WERI-Rb-1 (cell line): ENCODE data around the gene CD4.

ENCODE experiments used
- DNase-seq: peaks from one replicate; pipeline ENCODE4 v3.0.0-alpha.2; 2020
- H3K27ac ChIP-seq: fragments of 250-450 bp; sonication (Bioruptor Pico); 2 replicates; pipeline ENCODE4 v1.5.1; 2020; ENCODE audit warnings: mild to moderate bottlenecking, moderate library complexity
- H3K27me3 ChIP-seq: fragments of 250-450 bp; sonication (Bioruptor Pico); 2 replicates; pipeline ENCODE4 v1.5.1; 2021; ENCODE audit warnings: mild to moderate bottlenecking, low read depth, moderate library complexity; ENCODE audit not compliant: insufficient read depth, severe bottlenecking
- H3K36me3 ChIP-seq: fragments of 250-450 bp; sonication (Bioruptor Pico); 2 replicates; pipeline ENCODE4 v1.5.1; 2020; ENCODE audit warnings: mild to moderate bottlenecking, moderate library complexity
- H3K4me3 ChIP-seq: 2 replicates; pipeline ENCODE4 v1.5.1; 2011; ENCODE audit warnings: low read depth, mild to moderate bottlenecking, control low read depth, low read length
- H3K9me3 ChIP-seq: fragments of 250-450 bp; sonication (Bioruptor Pico); 2 replicates; pipeline ENCODE4 v1.5.1; 2021; ENCODE audit warnings: mild to moderate bottlenecking, moderate library complexity; ENCODE audit not compliant: severe bottlenecking
- CTCF ChIP-seq: IDR thresholded peaks from 2 replicates; pipeline ENCODE4 v1.5.1; 2011; ENCODE audit warnings: low read depth, mild to moderate bottlenecking, control low read depth, inconsistent platforms, low read length

CD4 gene

GRCh38 chr12:6763380-6763779 lies 25.9 kb upstream of the CD4 start:
- no peak for TF ChIP-seq CTCF
- Histone ChIP-seq H3K27me3 (no peaks in the 10 kb centered on the region), H3K27ac (peak overlapping the region; percentile 84), H3K9me3 (no peaks in the 10 kb centered on the region), H3K36me3 (peaks cover 13% of the 10 kb centered on the region), H3K4me3 (no peak overlapping the region)
- no peak for DNase-seq

- no peaks in the 10 kb centered on the region for H3K9me3 ChIP-seq
- DNase-seq = peak; percentile 99
- H3K36me3 ChIP-seq = peaks cover 14% of the 10 kb centered on the region
- H3K27me3 ChIP-seq = no peaks in the 10 kb centered on the region
- TF ChIP-seq CTCF = no peak
- H3K4me3 ChIP-seq = peak overlapping the region; percentile 15
- H3K27ac ChIP-seq = peak overlapping the region; percentile 96
Measured at GRCh38 chr12:6764011-6764828, 25.1 kb upstream of the CD4 start.

GRCh38 chr12:6765048-6765633 lies 24.2 kb upstream of the CD4 start:
- no peaks in the 10 kb centered on the region for H3K9me3 ChIP-seq
- peaks cover 23% of the 10 kb centered on the region for H3K36me3 ChIP-seq
- peak overlapping the region; percentile 45 for H3K4me3 ChIP-seq
- peak overlapping the region; percentile 96 for H3K27ac ChIP-seq
- no peak for TF ChIP-seq CTCF
- DNase-seq = no peak
- H3K27me3 ChIP-seq = no peaks in the 10 kb centered on the region

GRCh38 chr12:6765634-6766581 lies 23.4 kb upstream of the CD4 start, which contains the start of gene PTMS:
TSS of gene PTMS (plus strand) at chr12:6766363. CDS start at chr12:6766706, 343 bp downstream.
- H3K36me3 ChIP-seq = peaks cover 31% of the 10 kb centered on the region
- peak within 1 kb of the TSS; percentile 96 for H3K27ac ChIP-seq
- no peaks in the 10 kb centered on the region for H3K27me3 ChIP-seq
- no peak for TF ChIP-seq CTCF
- peak within 1 kb of the TSS; percentile 76 for H3K4me3 ChIP-seq
- DNase-seq = peak; percentile 97
- no peaks in the 10 kb centered on the region for H3K9me3 ChIP-seq

- DNase-seq = peak; percentile 68
Measured at GRCh38 chr12:6766651-6767349, 22.5 kb upstream of the CD4 start.

More at GRCh38 chr12:6766651-6767349, 22.5 kb upstream of the CD4 start:
- Histone ChIP-seq H3K9me3 (no peaks in the 10 kb centered on the region), H3K4me3 (peak overlapping the region; percentile 76), H3K27ac (peak overlapping the region; percentile 96), H3K27me3 (no peaks in the 10 kb centered on the region), H3K36me3 (peaks cover 40% of the 10 kb centered on the region)
- TF ChIP-seq CTCF = peak; percentile 72
